ENCODE measurements around the gene PTRH2.

Gene PTRH2

DNA sequence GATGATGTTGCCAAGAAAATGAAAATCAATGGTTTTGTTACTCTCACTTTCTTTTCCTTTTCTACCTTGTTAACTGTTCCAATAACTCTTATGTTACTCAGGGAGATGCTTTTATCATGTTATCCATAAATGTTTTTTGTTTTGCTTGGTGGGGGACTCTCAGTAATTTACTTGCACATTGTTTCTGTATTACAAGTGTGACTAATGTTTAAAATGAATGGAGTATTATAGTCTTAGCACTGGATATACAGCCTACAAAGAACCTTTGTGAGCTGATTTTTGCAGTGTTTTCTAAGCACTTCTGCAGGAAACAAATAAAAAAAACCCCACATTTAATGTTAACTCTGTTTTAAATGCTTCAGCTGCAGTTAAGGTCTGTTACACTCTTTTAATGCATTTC, 12.3 kb upstream of the PTRH2 start:
- peaks cover 89% of the 10 kb centered on the region for H3K79me2 ChIP-seq (ENCODE audit: control insufficient read depth, insufficient read depth, low read length, unreplicated experiment)
- no peak overlapping the region for H3K4me3 ChIP-seq (ENCODE audit: low read depth, low read length)
- no peaks in the 10 kb centered on the region for H3K36me3 ChIP-seq (ENCODE audit: insufficient read depth, low read length)
- no peaks in the 10 kb centered on the region for H3K4me1 ChIP-seq (ENCODE audit: control insufficient read depth, insufficient read depth, low read length, unreplicated experiment)
- no peak overlapping the region for H3K27ac ChIP-seq (ENCODE audit: low read depth, low read length)
- H2AFZ ChIP-seq (ENCODE audit: low read length, unreplicated experiment): no peak overlapping the region
- no peaks in the 10 kb centered on the region for H3K27me3 ChIP-seq (ENCODE audit: insufficient read depth, low read length)

DNA sequence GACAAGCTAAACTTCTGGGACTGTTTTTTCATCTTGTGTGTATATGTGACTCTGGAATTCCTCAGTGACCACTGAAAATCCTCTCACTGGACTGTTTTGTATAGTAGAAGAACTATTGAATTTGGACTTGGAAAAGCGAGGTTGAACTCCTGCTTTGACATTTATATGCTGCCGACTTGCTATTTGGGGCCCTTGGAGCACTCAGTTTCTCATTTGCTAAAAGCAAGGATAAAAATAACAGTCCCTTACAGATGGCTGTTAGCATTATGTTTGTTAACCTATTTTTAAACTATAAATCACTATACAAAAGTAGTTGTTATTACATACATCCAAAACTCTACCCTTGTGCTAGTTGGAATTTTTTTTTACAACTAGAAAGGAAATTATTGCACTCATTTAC, 9.2 kb upstream of the PTRH2 start:
- no peak overlapping the region for H2AFZ ChIP-seq (ENCODE audit: low read length, unreplicated experiment)
- peaks cover 87% of the 10 kb centered on the region for H3K79me2 ChIP-seq (ENCODE audit: control insufficient read depth, insufficient read depth, low read length, unreplicated experiment)
- H3K27me3 ChIP-seq (ENCODE audit: insufficient read depth, low read length): no peaks in the 10 kb centered on the region
- H3K4me1 ChIP-seq (ENCODE audit: control insufficient read depth, insufficient read depth, low read length, unreplicated experiment): no peaks in the 10 kb centered on the region
- no peak overlapping the region for H3K27ac ChIP-seq (ENCODE audit: low read depth, low read length)
- no peaks in the 10 kb centered on the region for H3K36me3 ChIP-seq (ENCODE audit: insufficient read depth, low read length)
- H3K4me3 ChIP-seq (ENCODE audit: low read depth, low read length): no peak overlapping the region

DNA sequence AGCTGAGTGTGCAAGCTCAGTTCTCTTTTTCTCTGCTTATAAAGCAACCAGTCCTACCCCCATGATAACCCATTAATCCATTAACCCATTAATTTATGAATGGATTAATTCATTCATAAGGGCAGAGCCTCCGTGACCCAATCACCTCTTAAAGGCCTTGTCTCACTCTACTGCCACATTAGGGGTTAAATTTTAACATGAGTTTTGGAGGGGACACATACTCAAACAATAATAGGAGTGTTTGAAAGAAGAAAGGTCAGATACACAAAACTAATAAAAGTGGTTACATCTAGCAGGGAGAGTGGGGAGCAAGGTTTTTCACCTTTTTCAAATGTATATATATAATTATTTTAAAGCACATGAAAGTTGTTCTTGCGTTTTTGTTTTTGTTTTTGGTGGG, 7.0 kb upstream of the PTRH2 start:
- Histone ChIP-seq H3K4me3 (ENCODE audit: low read depth, low read length) (no peak overlapping the region), H3K27ac (ENCODE audit: low read depth, low read length) (no peak overlapping the region), H3K27me3 (ENCODE audit: insufficient read depth, low read length) (no peaks in the 10 kb centered on the region), H2AFZ (ENCODE audit: low read length, unreplicated experiment) (no peak overlapping the region), H3K4me1 (ENCODE audit: control insufficient read depth, insufficient read depth, low read length, unreplicated experiment) (peaks cover 4% of the 10 kb centered on the region), H3K36me3 (ENCODE audit: insufficient read depth, low read length) (no peaks in the 10 kb centered on the region), H3K79me2 (ENCODE audit: control insufficient read depth, insufficient read depth, low read length, unreplicated experiment) (peaks cover 88% of the 10 kb centered on the region)

GRCh38 chr17:59712862-59713261, 5.6 kb upstream of the PTRH2 start:
- no peak overlapping the region for H3K4me3 ChIP-seq (ENCODE audit: low read depth, low read length)
- H3K4me1 ChIP-seq (ENCODE audit: control insufficient read depth, insufficient read depth, low read length, unreplicated experiment): peaks cover 10% of the 10 kb centered on the region
- no peaks in the 10 kb centered on the region for H3K27me3 ChIP-seq (ENCODE audit: insufficient read depth, low read length)
- no peaks in the 10 kb centered on the region for H3K36me3 ChIP-seq (ENCODE audit: insufficient read depth, low read length)
- H3K27ac ChIP-seq (ENCODE audit: low read depth, low read length): no peak overlapping the region
- peaks cover 91% of the 10 kb centered on the region for H3K79me2 ChIP-seq (ENCODE audit: control insufficient read depth, insufficient read depth, low read length, unreplicated experiment)
- no peak overlapping the region for H2AFZ ChIP-seq (ENCODE audit: low read length, unreplicated experiment)

DNA sequence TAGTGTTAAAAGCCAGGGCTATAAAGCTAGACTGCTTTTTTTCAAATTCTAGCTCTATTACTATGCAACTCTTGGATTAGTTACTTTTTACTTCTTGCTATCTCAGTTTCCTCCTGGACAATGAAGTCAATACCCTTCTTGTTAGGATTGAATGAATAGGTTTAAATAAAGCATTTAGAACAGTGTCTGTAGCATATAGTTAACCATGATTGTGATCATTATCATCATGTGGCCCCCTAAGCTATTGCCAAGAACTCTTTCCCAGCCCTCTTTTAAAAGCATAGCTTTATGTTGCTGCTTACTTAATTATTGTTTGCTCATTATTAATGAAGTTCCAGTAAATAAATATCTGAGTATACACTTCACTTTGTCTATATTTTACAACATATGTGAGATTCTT, 4.7 kb upstream of the PTRH2 start:
- Histone ChIP-seq H3K36me3 (ENCODE audit: insufficient read depth, low read length) (no peaks in the 10 kb centered on the region), H3K4me3 (ENCODE audit: low read depth, low read length) (no peak overlapping the region), H3K27ac (ENCODE audit: low read depth, low read length) (no peak overlapping the region), H3K79me2 (ENCODE audit: control insufficient read depth, insufficient read depth, low read length, unreplicated experiment) (peaks cover 87% of the 10 kb centered on the region), H3K27me3 (ENCODE audit: insufficient read depth, low read length) (no peaks in the 10 kb centered on the region), H3K4me1 (ENCODE audit: control insufficient read depth, insufficient read depth, low read length, unreplicated experiment) (peaks cover 10% of the 10 kb centered on the region), H2AFZ (ENCODE audit: low read length, unreplicated experiment) (no peak overlapping the region)

DNA sequence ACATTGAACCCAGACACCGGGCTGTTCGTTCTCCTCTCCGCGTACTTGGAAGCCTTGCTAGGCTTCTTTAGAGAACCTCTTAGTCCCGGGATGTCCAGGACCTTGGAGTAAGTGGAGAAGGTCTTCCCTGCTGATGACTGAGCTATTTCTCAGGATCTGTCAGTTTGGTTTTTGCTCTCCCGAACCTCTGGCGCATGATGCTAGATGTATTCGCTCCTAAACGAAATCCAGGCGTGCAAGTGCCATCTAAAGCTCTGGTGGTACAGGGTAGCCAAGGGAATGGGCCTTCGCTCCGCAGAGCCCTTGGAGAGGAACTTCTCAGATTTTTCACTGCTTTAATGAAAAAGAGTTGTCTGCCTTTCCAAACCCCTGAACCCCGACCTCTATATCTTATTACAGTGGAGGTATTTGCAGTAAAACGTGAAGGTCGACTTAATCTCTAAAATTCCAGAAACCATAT, 771 bp upstream of the PTRH2 start:
- Histone ChIP-seq H3K79me2 (ENCODE audit: control insufficient read depth, insufficient read depth, low read length, unreplicated experiment) (peaks cover 95% of the 10 kb centered on the region), H3K36me3 (ENCODE audit: insufficient read depth, low read length) (no peaks in the 10 kb centered on the region), H2AFZ (ENCODE audit: low read length, unreplicated experiment) (peak overlapping the region; percentile 70), H3K27ac (ENCODE audit: low read depth, low read length) (peak overlapping the region; percentile 90), H3K4me3 (ENCODE audit: low read depth, low read length) (peak overlapping the region; percentile 100), H3K4me1 (ENCODE audit: control insufficient read depth, insufficient read depth, low read length, unreplicated experiment) (peaks cover 20% of the 10 kb centered on the region), H3K27me3 (ENCODE audit: insufficient read depth, low read length) (no peaks in the 10 kb centered on the region)

DNA sequence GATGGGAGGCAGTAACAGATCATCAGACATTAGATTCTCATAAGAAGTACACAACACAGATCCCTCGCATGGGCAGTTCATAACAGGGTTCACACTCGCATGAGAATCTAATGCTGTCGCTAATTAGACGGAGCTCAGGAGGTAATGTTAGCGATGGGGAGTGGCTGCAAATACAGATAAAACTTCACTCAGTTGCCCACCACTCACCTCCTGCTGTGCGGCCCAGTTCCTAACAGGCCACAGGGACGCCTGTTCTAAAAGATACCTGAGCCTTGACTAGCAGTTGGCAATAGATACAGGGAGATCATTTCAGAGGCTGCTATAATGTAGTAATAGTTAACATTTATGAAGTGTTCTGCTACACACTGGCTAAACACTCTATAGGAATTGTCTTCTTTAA, 4.9 kb downstream of the PTRH2 start:
- H2AFZ ChIP-seq (ENCODE audit: low read length, unreplicated experiment): no peak overlapping the region
- peaks cover 97% of the 10 kb centered on the region for H3K79me2 ChIP-seq (ENCODE audit: control insufficient read depth, insufficient read depth, low read length, unreplicated experiment)
- H3K4me3 ChIP-seq (ENCODE audit: low read depth, low read length): no peak overlapping the region
- no peaks in the 10 kb centered on the region for H3K27me3 ChIP-seq (ENCODE audit: insufficient read depth, low read length)
- H3K27ac ChIP-seq (ENCODE audit: low read depth, low read length): no peak overlapping the region
- peaks cover 25% of the 10 kb centered on the region for H3K36me3 ChIP-seq (ENCODE audit: insufficient read depth, low read length)
- peaks cover 10% of the 10 kb centered on the region for H3K4me1 ChIP-seq (ENCODE audit: control insufficient read depth, insufficient read depth, low read length, unreplicated experiment)

GRCh38 chr17:59699786-59700185, 7.4 kb downstream of the PTRH2 start:
- Histone ChIP-seq H3K79me2 (ENCODE audit: control insufficient read depth, insufficient read depth, low read length, unreplicated experiment) (peaks cover 94% of the 10 kb centered on the region), H2AFZ (ENCODE audit: low read length, unreplicated experiment) (no peak overlapping the region), H3K4me3 (ENCODE audit: low read depth, low read length) (no peak overlapping the region), H3K4me1 (ENCODE audit: control insufficient read depth, insufficient read depth, low read length, unreplicated experiment) (no peaks in the 10 kb centered on the region), H3K36me3 (ENCODE audit: insufficient read depth, low read length) (peaks cover 46% of the 10 kb centered on the region), H3K27me3 (ENCODE audit: insufficient read depth, low read length) (no peaks in the 10 kb centered on the region), H3K27ac (ENCODE audit: low read depth, low read length) (no peak overlapping the region)

- peaks cover 94% of the 10 kb centered on the region for H3K79me2 ChIP-seq (ENCODE audit: control insufficient read depth, insufficient read depth, low read length, unreplicated experiment)
- H3K36me3 ChIP-seq (ENCODE audit: insufficient read depth, low read length): peaks cover 52% of the 10 kb centered on the region
- no peak overlapping the region for H3K4me3 ChIP-seq (ENCODE audit: low read depth, low read length)
- H3K4me1 ChIP-seq (ENCODE audit: control insufficient read depth, insufficient read depth, low read length, unreplicated experiment): no peaks in the 10 kb centered on the region
- H3K27me3 ChIP-seq (ENCODE audit: insufficient read depth, low read length): no peaks in the 10 kb centered on the region
- no peak overlapping the region for H2AFZ ChIP-seq (ENCODE audit: low read length, unreplicated experiment)
- no peak overlapping the region for H3K27ac ChIP-seq (ENCODE audit: low read depth, low read length)
Measured at GRCh38 chr17:59699218-59699617, 8.0 kb downstream of the PTRH2 start.

DNA sequence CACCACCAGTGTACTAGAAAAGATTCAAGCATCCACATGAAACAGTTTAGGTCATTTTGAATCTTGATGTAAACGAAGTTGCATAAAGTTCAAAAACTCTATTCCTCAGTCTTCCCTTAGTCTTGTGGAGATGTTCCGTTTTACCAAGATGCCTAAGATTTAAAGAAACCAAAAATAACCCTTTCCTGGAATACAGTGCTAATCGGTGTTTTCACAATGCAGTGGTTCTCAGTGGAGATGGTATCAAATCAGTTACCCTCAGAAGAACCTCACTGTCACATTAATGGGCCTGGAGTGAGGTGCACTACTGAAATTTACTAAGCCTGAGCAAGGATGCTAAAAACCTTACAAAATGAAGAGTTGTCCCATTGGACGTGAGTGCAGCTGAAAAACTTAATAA, 9.1 kb downstream of the PTRH2 start:
- no peaks in the 10 kb centered on the region for H3K4me1 ChIP-seq (ENCODE audit: control insufficient read depth, insufficient read depth, low read length, unreplicated experiment)
- no peak overlapping the region for H3K4me3 ChIP-seq (ENCODE audit: low read depth, low read length)
- peaks cover 55% of the 10 kb centered on the region for H3K36me3 ChIP-seq (ENCODE audit: insufficient read depth, low read length)
- H3K79me2 ChIP-seq (ENCODE audit: control insufficient read depth, insufficient read depth, low read length, unreplicated experiment): peaks cover 84% of the 10 kb centered on the region
- no peaks in the 10 kb centered on the region for H3K27me3 ChIP-seq (ENCODE audit: insufficient read depth, low read length)
- H2AFZ ChIP-seq (ENCODE audit: low read length, unreplicated experiment): no peak overlapping the region
- H3K27ac ChIP-seq (ENCODE audit: low read depth, low read length): no peak overlapping the region

GRCh38 chr17:59696682-59697277, 10.4 kb downstream of the PTRH2 start:
- peak overlapping the region; percentile 43 for H3K27ac ChIP-seq (ENCODE audit: low read depth, low read length)
- H3K36me3 ChIP-seq (ENCODE audit: insufficient read depth, low read length): peaks cover 55% of the 10 kb centered on the region
- H3K4me1 ChIP-seq (ENCODE audit: control insufficient read depth, insufficient read depth, low read length, unreplicated experiment): no peaks in the 10 kb centered on the region

More at GRCh38 chr17:59696682-59697277, 10.4 kb downstream of the PTRH2 start:
- no peaks in the 10 kb centered on the region for H3K27me3 ChIP-seq (ENCODE audit: insufficient read depth, low read length)
- peaks cover 70% of the 10 kb centered on the region for H3K79me2 ChIP-seq (ENCODE audit: control insufficient read depth, insufficient read depth, low read length, unreplicated experiment)
- no peak overlapping the region for H3K4me3 ChIP-seq (ENCODE audit: low read depth, low read length)
- H2AFZ ChIP-seq (ENCODE audit: low read length, unreplicated experiment): no peak overlapping the region
